IMR-90 (cell line): ENCODE data around the gene SLBP. TPM values are rescaled to one million over a fixed set of nuclear protein-coding genes. Genes with fewer than 3 reads are reported as not detected.

Source experiments
- ATAC-seq: fragments of 200-7000 bp; cut with Tn5 transposase; 2 replicates; pipeline ENCODE4 v1.9.1; 2020; ENCODE audit warnings: low read depth, mild to moderate bottlenecking, moderate library complexity
- BruUV-seq: library from RNA; stranded (reverse); fragments of 400-500 nt; replicated peaks from 2 replicates; lab custom pipeline; 2021; lab: Mats Ljungman, UMichigan
- CTCF ChIA-PET: fragments of 300-600 bp; formaldehyde crosslinking; extraction: SDS; loops from one replicate; lab custom pipeline; 2021; ENCODE audit warnings: antibody characterized with exemption; lab: Yijun Ruan, JAX
- POLR2A ChIA-PET: fragments of 300-600 bp; sonication (Branson Sonifier 250); formaldehyde crosslinking; loops from one replicate; lab custom pipeline; 2022; ENCODE audit warnings: antibody characterized with exemption; ENCODE audit not compliant: unreplicated experiment; lab: Charles Lee
- DNase-seq: peaks from one replicate; pipeline ENCODE4 v3.0.0; 2013
- H2AFZ ChIP-seq: replicated peaks from 2 replicates; pipeline ENCODE3; 2013; ENCODE audit warnings: low read length, mild to moderate bottlenecking; ENCODE audit not compliant: poor library complexity
- H2AK5ac ChIP-seq: 2 replicates; pipeline ENCODE4 v1.6.1; 2013; ENCODE audit warnings: low read depth, low read length, inconsistent platforms
- H2AK9ac ChIP-seq: replicated peaks from 2 replicates; pipeline ENCODE3; 2013; ENCODE audit warnings: mild to moderate bottlenecking, low read depth, low read length, moderate library complexity; ENCODE audit not compliant: poor library complexity
- H2BK120ac ChIP-seq: 2 replicates; pipeline ENCODE4 v1.6.1; 2013; ENCODE audit warnings: low read depth, low read length, inconsistent platforms
- H2BK15ac ChIP-seq: 3 replicates; pipeline ENCODE4 v1.6.1; 2013; ENCODE audit warnings: low read depth, low read length, inconsistent platforms
- H2BK20ac ChIP-seq: 2 replicates; pipeline ENCODE4 v1.6.1; 2013; ENCODE audit warnings: low read depth, mild to moderate bottlenecking, inconsistent platforms, low read length, moderate library complexity
- H2BK5ac ChIP-seq: 2 replicates; pipeline ENCODE4 v1.6.1; 2013; ENCODE audit warnings: mild to moderate bottlenecking, low read depth, low read length, inconsistent platforms; ENCODE audit not compliant: poor library complexity, severe bottlenecking
- H3K14ac ChIP-seq: replicated peaks from 2 replicates; pipeline ENCODE4 v1.6.1; 2013; ENCODE audit warnings: low read depth, low read length, inconsistent platforms
- H3K18ac ChIP-seq: 2 replicates; pipeline ENCODE4 v1.6.1; 2013; ENCODE audit warnings: low read depth, low read length, control low read depth
- H3K23ac ChIP-seq: 2 replicates; pipeline ENCODE4 v1.6.1; 2013; ENCODE audit warnings: low read depth, low read length, inconsistent platforms
- H3K27ac ChIP-seq: 2 replicates; pipeline ENCODE4 v1.5.1; 2013; ENCODE audit warnings: mild to moderate bottlenecking, control low read depth, low read length; ENCODE audit not compliant: insufficient read depth
- H3K27me3 ChIP-seq: 2 replicates; pipeline ENCODE4 v1.6.1; 2013; ENCODE audit warnings: low read length; ENCODE audit not compliant: control insufficient read depth, insufficient read depth
- H3K36me3 ChIP-seq: 2 replicates; pipeline ENCODE4 v1.6.1; 2013; ENCODE audit warnings: low read length, mixed read lengths; ENCODE audit not compliant: control insufficient read depth, insufficient read depth
- H3K4ac ChIP-seq: 2 replicates; pipeline ENCODE4 v1.6.1; 2013; ENCODE audit warnings: low read depth, low read length, inconsistent platforms
- H3K4me1 ChIP-seq: 2 replicates; pipeline ENCODE4 v1.6.1; 2013; ENCODE audit warnings: low read length, mixed read lengths; ENCODE audit not compliant: control insufficient read depth, insufficient read depth
- H3K4me2 ChIP-seq: 2 replicates; pipeline ENCODE4 v1.6.1; 2013; ENCODE audit warnings: low read depth, mild to moderate bottlenecking, control low read depth, low read length, moderate library complexity
- H3K4me3 ChIP-seq: 2 replicates; pipeline ENCODE4 v1.5.1; 2013; ENCODE audit warnings: low read depth, mild to moderate bottlenecking, control low read depth, low read length, moderate library complexity; ENCODE audit not compliant: insufficient read depth
- H3K56ac ChIP-seq: 2 replicates; pipeline ENCODE4 v1.6.1; 2013; ENCODE audit warnings: low read length, inconsistent platforms; ENCODE audit not compliant: insufficient read depth; ENCODE audit errors: extremely low read depth
- H3K79me1 ChIP-seq, 2 experiments: 2 replicates each; pipeline ENCODE4 v1.6.1; 2013; ENCODE audit warnings: low read length in 2 of 2, inconsistent platforms in 1 of 2, low read depth in 1 of 2
- H3K9ac ChIP-seq: 2 replicates; pipeline ENCODE4 v1.6.1; 2013; ENCODE audit warnings: low read depth, low read length, control low read depth
- H3K9me1 ChIP-seq: 2 replicates; pipeline ENCODE4 v1.6.1; 2013; ENCODE audit warnings: low read length, inconsistent platforms; ENCODE audit not compliant: insufficient read depth
- H3K9me3 ChIP-seq: 2 replicates; pipeline ENCODE4 v1.6.1; 2013; ENCODE audit warnings: low read length; ENCODE audit not compliant: control insufficient read depth, insufficient read depth
- H4K20me1 ChIP-seq: 2 replicates; pipeline ENCODE4 v1.6.1; 2013; ENCODE audit warnings: low read length, inconsistent platforms; ENCODE audit not compliant: insufficient read depth
- H4K5ac ChIP-seq: 2 replicates; pipeline ENCODE4 v1.6.1; 2013; ENCODE audit warnings: mild to moderate bottlenecking, low read depth, low read length, control low read depth
- H4K8ac ChIP-seq, 2 experiments: 2 replicates each; pipeline ENCODE4 v1.6.1; 2013; ENCODE audit warnings: low read depth in 2 of 2, low read length in 2 of 2, control low read depth in 1 of 2, inconsistent platforms in 1 of 2
- H4K91ac ChIP-seq: 2 replicates; pipeline ENCODE4 v1.6.1; 2013; ENCODE audit warnings: low read depth, low read length, inconsistent platforms; ENCODE audit not compliant: insufficient read depth
- BHLHE40 ChIP-seq: fragments of 150-350 bp; IDR thresholded peaks from 2 replicates; pipeline ENCODE4 v1.6.1; 2016; ENCODE audit warnings: mild to moderate bottlenecking, low read depth, low read length
- CEBPB ChIP-seq: IDR thresholded peaks from 2 replicates; pipeline ENCODE4 v1.6.1; 2012; ENCODE audit warnings: low read depth, low read length, improper control_type of control experiment
- ELK1 ChIP-seq: fragments of 150-350 bp; IDR thresholded peaks from 2 replicates; pipeline ENCODE4 v1.6.1; 2016; ENCODE audit warnings: low read depth, mild to moderate bottlenecking, low read length, moderate library complexity, borderline replicate concordance
- FOS ChIP-seq: fragments of 150-350 bp; IDR thresholded peaks from 2 replicates; pipeline ENCODE4 v1.6.1; 2016; ENCODE audit warnings: low read depth, low read length
- MAFK ChIP-seq: IDR thresholded peaks from 2 replicates; pipeline ENCODE4 v1.6.1; 2012; ENCODE audit warnings: low read depth, low read length, improper control_type of control experiment
- MAZ ChIP-seq: IDR thresholded peaks from 2 replicates; pipeline ENCODE4 v1.6.1; 2012; ENCODE audit warnings: low read depth, mild to moderate bottlenecking, low read length, improper control_type of control experiment, moderate library complexity, borderline replicate concordance
- MXI1 ChIP-seq: IDR thresholded peaks from 2 replicates; pipeline ENCODE4 v1.6.1; 2012; ENCODE audit warnings: low read depth, mild to moderate bottlenecking, low read length, moderate library complexity, borderline replicate concordance
- POLR2A ChIP-seq: IDR thresholded peaks from 2 replicates; pipeline ENCODE4 v1.6.1; 2012; ENCODE audit warnings: mild to moderate bottlenecking, low read depth, low read length
- RAD21 ChIP-seq: IDR thresholded peaks from 2 replicates; pipeline ENCODE4 v1.6.1; 2012; ENCODE audit warnings: low read length, improper control_type of control experiment
- RCOR1 ChIP-seq: IDR thresholded peaks from 2 replicates; pipeline ENCODE4 v1.6.1; 2012; ENCODE audit warnings: mild to moderate bottlenecking, low read length, improper control_type of control experiment; ENCODE audit not compliant: insufficient replicate concordance
- RFX5 ChIP-seq: IDR thresholded peaks from 2 replicates; pipeline ENCODE4 v1.8.0; 2012; ENCODE audit warnings: low read depth, mild to moderate bottlenecking, low read length, moderate library complexity
- SMC3 ChIP-seq: fragments of 150-350 bp; IDR thresholded peaks from 2 replicates; pipeline ENCODE4 v1.6.1; 2016; ENCODE audit warnings: low read depth, mild to moderate bottlenecking, antibody characterized with exemption, low read length, moderate library complexity
- USF2 ChIP-seq: fragments of 150-350 bp; IDR thresholded peaks from 2 replicates; pipeline ENCODE4 v1.6.1; 2017; ENCODE audit warnings: mild to moderate bottlenecking, antibody characterized with exemption, low read length, low read depth
- WGBS, 2 experiments: methylation state at CpG; one replicate each; pipeline versions ENCODE4 v1.1.5 to v1.1.7; 2013; ENCODE audit warnings: missing lambda C conversion rate in 2 of 2; ENCODE audit not compliant: insufficient read length in 1 of 2; ENCODE audit errors: extremely low coverage in 2 of 2; 5-methylcytosine and 5-hydroxymethylcytosine counted together
- dilution Hi-C: fragments of 300-500 bp; cut with HindIII; formaldehyde crosslinking; loops from one replicate; pipeline ENCODE4 v1.14.3; 2018; ENCODE audit warnings: low sequenced_read_pairs; ENCODE audit not compliant: unreplicated experiment
- in situ Hi-C: fragments of 300-500 bp; cut with MboI; formaldehyde crosslinking; loops from 3 replicates; pipeline ENCODE4 v1.14.3; 2019; ENCODE audit warnings: low sequenced_read_pairs, inconsistent platforms, mixed read lengths
- intact Hi-C: fragments of 100-400 bp; cut with micrococcal nuclease; formaldehyde crosslinking; loops from 2 replicates; pipeline ENCODE4 v1.10.0; 2022
- polyA plus RNA-seq, 3 experiments: library from polyadenylated mRNA; depleted of rRNA; stranded (reverse); fragments of >200 nt; gene quantifications; 2 replicates each; pipeline ENCODE4 v1.2.3, GENCODE V29; 2012; ENCODE audit warnings: low replicate concordance in 1 of 3
- total RNA-seq: library from RNA; depleted of rRNA; stranded (reverse); fragments of >200 nt; gene quantifications from 2 replicates; pipeline ENCODE4 v1.2.3, GENCODE V29; 2012

SLBP gene
- total and polyA plus RNA-seq, 2 of the 4 experiments (the other 2 are of a cell fraction) = 64.9 to 66.1 TPM

- H2BK20ac ChIP-seq = no peak overlapping the region
- H4K5ac ChIP-seq = no peak overlapping the region
- H3K14ac ChIP-seq = no peak overlapping the region
- no peak overlapping the region for H3K4ac ChIP-seq
- ATAC-seq (no peak), DNase-seq (no peak)
- intact Hi-C loops (no loop called here), dilution Hi-C loops (no loop called here), in situ Hi-C loops (no loop called here)
- H2AFZ ChIP-seq = no peak overlapping the region
- no peak overlapping the region for H2BK5ac ChIP-seq
- H2AK9ac ChIP-seq = no peak overlapping the region
- H2BK15ac ChIP-seq = no peak overlapping the region
- H3K23ac ChIP-seq = no peak overlapping the region
- no peaks in the 10 kb centered on the region for H3K4me1 ChIP-seq
- H2BK120ac ChIP-seq = no peak overlapping the region
- CTCF ChIA-PET = interaction anchor here (0.6 kb wide), 1 partner anchor 89 kb away, joined by 5 read pairs; no protein-coding TSS in a partner anchor
- no peak for TF ChIP-seq RFX5
- TF ChIP-seq MXI1 = no peak
- no peak for TF ChIP-seq RAD21
- no peak for TF ChIP-seq CEBPB
- no peak for TF ChIP-seq FOS
- TF ChIP-seq BHLHE40 = no peak
- no peak for TF ChIP-seq MAZ
- no peak for TF ChIP-seq POLR2A
- no peak for TF ChIP-seq RCOR1
- no peak for TF ChIP-seq USF2
- TF ChIP-seq MAFK = no peak
- TF ChIP-seq SMC3 = no peak
- TF ChIP-seq ELK1 = no peak
- BruUV-seq = no TSS peak
- no peaks in the 10 kb centered on the region for H3K79me1 ChIP-seq
- H3K27me3 ChIP-seq = no peaks in the 10 kb centered on the region; the same call in 1 of the 2 replicates
- H4K20me1 ChIP-seq = no peaks in the 10 kb centered on the region
- no peaks in the 10 kb centered on the region for H3K9me1 ChIP-seq
- no peak overlapping the region for H3K4me3 ChIP-seq
- H4K91ac ChIP-seq = no peak overlapping the region
- H3K4me2 ChIP-seq = no peak overlapping the region
- H3K36me3 ChIP-seq = no peaks in the 10 kb centered on the region
- H3K56ac ChIP-seq = no peak overlapping the region
- no peak overlapping the region for H3K9ac ChIP-seq
- no peak overlapping the region for H3K18ac ChIP-seq
- no peak overlapping the region for H3K27ac ChIP-seq
- no peaks in the 10 kb centered on the region for H3K9me3 ChIP-seq
- WGBS, 2 experiments = 71% methylated on average over 3 of the region's 20 CpGs; no CpG with 5 or more reads in 1 of the 2 experiments
- no peak overlapping the region for H4K8ac ChIP-seq
- H2AK5ac ChIP-seq = no peak overlapping the region
- POLR2A ChIA-PET = no interaction called here
Measured at GRCh38 chr4:1756893-1757779, 45.0 kb upstream of the SLBP start.
